Activated CD8-positive, alpha-beta T cell treated with anti-CD3 and anti-CD28 coated beads for 36 hours (primary cell): Measurements from ENCODE around the gene RS1. TPM values are rescaled to one million over a fixed set of nuclear protein-coding genes. Genes with fewer than 3 reads are reported as not detected.
A peak's percentile ranks its signal among the peaks of the same experiment; 100 is the strongest.

ENCODE experiments used
- ATAC-seq: fragments of 200-7000 bp; cut with Tn5 transposase; one replicate; pipeline ENCODE4 v1.10.0; 2021; ENCODE audit warnings: mild to moderate bottlenecking, moderate library complexity
- CTCF ChIA-PET: fragments of 350-600 bp; sonication (Branson Sonifier 250); formaldehyde crosslinking; loops from one replicate; lab custom pipeline; 2021; ENCODE audit warnings: antibody characterized with exemption; lab: Charles Lee
- POLR2A ChIA-PET: fragments of 350-600 bp; sonication (Branson Sonifier 250); formaldehyde crosslinking; loops from one replicate; lab custom pipeline; 2021; ENCODE audit warnings: antibody characterized with exemption; lab: Charles Lee
- DNase-seq: peaks from one replicate; pipeline ENCODE4 v3.0.0-alpha.2; 2020
- H3K27ac Mint-ChIP-seq: one replicate; pipeline ENCODE4 v1.8.0; 2021; ENCODE audit warnings: mild to moderate bottlenecking, mixed read lengths
- H3K27me3 Mint-ChIP-seq: one replicate; pipeline ENCODE4 v1.8.0; 2021; ENCODE audit warnings: mixed read lengths
- H3K36me3 Mint-ChIP-seq: one replicate; pipeline ENCODE4 v1.8.0; 2021; ENCODE audit warnings: low read depth, mixed read lengths
- H3K4me1 Mint-ChIP-seq: one replicate; pipeline ENCODE4 v1.8.0; 2021; ENCODE audit warnings: low read depth, mixed read lengths
- H3K4me3 Mint-ChIP-seq: one replicate; pipeline ENCODE4 v1.8.0; 2021; ENCODE audit warnings: mild to moderate bottlenecking, moderate library complexity, mixed read lengths
- H3K9me3 Mint-ChIP-seq: one replicate; pipeline ENCODE4 v1.8.0; 2021; ENCODE audit warnings: mixed read lengths
- CTCF ChIP-seq: fragments of 200-600 bp; IDR thresholded peaks from one replicate; pipeline ENCODE4 v1.8.0; 2022; ENCODE audit warnings: antibody characterized with exemption, mild to moderate bottlenecking
- intact Hi-C: fragments of 100-400 bp; cut with micrococcal nuclease; formaldehyde crosslinking; loops from one replicate; pipeline ENCODE4 v1.10.0; 2022
- total RNA-seq, 2 experiments: library from RNA; stranded (reverse); gene quantifications; one replicate each; pipeline ENCODE4 v1.2.3, GENCODE V29; 2021

Gene RS1
- total RNA-seq, 2 experiments from 2014 or later: not detected

DNA sequence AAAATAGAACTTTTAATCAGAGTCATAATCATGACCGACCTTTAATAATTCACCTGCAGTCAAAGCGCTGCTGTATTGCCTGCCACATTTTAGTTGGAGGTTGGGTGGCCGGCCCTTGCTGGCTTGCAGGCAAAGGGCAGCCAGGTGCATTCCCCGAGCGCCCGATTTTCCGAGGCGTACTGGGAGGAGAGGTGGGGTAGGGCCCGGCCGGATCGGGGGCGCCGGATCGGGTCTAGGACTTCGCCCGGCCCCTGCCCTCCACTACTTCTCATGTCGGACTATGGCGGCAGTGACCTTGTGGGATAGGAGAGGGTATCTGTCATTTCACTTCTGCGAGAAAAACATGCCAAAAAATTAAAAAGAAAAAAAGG lies 2.5 kb upstream of the RS1 start:
- ATAC-seq: peak; percentile 28
- no peak for TF ChIP-seq CTCF
- intact Hi-C loops: no loop called here
- Mint-ChIP-seq H3K4me1 (peaks cover 3% of the 10 kb centered on the region), H3K27ac (peak overlapping the region; percentile 79), H3K27me3 (no peaks in the 10 kb centered on the region), H3K36me3 (no peaks in the 10 kb centered on the region), H3K4me3 (peak overlapping the region; percentile 72), H3K9me3 (no peaks in the 10 kb centered on the region)
- ChIA-PET CTCF (no interaction called here), POLR2A (no interaction called here)
- DNase-seq: peak; percentile 14

DNA sequence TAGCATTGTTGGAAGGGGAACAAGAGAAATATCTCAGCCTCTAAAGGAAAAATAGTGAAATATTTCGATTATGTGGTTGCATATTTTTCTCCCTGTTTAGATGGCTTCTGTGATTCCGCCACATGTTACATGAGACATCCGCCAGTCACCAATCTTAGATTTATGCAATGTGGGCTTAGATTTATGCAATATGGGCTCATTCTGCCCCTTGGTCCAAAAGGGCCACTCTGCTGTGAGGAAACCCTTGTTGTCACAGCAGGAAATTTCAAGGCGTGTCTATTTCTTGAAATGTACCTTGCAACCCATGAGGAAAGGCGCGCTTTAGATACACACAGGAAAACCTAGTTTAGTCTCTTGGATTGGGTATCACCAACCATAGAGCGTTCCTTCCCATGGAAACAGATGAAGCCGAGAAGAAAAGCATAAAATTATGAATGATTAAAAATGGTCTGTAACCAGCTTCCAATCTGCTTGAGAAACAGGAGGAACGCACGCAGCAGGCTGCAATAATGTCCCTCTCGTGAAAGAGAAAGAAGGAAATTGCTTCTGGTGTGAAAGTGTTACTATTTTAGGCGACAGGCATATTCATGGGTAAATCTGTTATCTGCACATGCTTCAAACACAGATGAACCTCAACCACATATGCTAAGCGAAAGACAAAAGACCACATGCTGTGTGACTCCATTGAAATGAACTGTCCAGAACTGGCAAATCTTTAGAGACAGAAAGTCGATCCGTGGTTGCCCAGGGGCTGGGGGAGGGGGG lies 3.7 kb downstream of the RS1 start:
- no peaks in the 10 kb centered on the region for H3K9me3 Mint-ChIP-seq
- H3K36me3 Mint-ChIP-seq: no peaks in the 10 kb centered on the region
- no peak for DNase-seq
- intact Hi-C loops: no loop called here
- H3K27me3 Mint-ChIP-seq: no peaks in the 10 kb centered on the region
- H3K27ac Mint-ChIP-seq: no peak overlapping the region
- peaks cover 3% of the 10 kb centered on the region for H3K4me1 Mint-ChIP-seq
- ChIA-PET CTCF (no interaction called here), POLR2A (no interaction called here)
- no peak for TF ChIP-seq CTCF
- H3K4me3 Mint-ChIP-seq: peak overlapping the region; percentile 46
- ATAC-seq: no peak

DNA sequence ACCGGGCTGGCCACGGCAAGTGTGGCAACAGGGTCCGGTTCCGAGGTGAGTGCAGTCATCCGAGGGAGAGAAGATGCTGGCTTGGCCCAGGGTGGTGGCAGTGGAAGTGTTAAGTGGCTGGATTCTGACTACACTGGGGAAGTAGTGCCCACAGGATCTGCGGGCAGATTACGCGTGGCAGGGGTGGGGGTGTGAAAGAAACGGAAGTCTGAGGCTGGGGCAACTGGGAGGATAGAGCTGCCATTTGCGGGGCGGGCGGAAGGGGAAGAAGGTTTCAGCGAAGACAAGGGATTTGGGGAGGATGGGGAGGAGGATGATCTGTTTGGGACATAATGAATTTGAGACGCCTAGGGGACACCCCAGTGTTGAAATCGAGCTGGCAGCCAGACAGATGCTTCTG lies 5.3 kb downstream of the RS1 start:
- TF ChIP-seq CTCF: no peak
- Mint-ChIP-seq H3K36me3 (no peaks in the 10 kb centered on the region), H3K27ac (no peak overlapping the region), H3K4me3 (no peak overlapping the region), H3K4me1 (peaks cover 3% of the 10 kb centered on the region), H3K9me3 (no peaks in the 10 kb centered on the region), H3K27me3 (no peaks in the 10 kb centered on the region)
- CTCF ChIA-PET: no interaction called here
- intact Hi-C loops: no loop called here
- POLR2A ChIA-PET: no interaction called here
- no peak for DNase-seq
- ATAC-seq: no peak

DNA sequence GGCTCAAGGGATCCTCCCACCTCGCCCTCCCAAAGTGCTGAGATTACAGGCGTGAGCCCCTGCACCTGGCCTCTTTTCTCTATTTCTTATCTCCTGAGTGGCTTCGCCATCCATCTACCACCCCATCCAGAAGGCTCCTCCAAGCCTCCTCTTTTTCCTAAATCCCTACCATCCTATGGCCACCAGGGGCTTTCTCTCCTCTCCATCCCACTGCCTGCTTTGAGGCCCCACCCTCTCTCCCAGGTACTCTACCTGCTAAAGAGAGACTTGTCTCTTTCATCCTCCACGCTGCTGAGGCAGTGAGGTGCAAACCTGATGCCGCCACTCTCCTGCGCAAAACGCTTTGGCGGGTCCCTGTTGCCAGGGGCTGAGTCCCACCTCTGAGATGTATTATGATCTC lies 7.0 kb downstream of the RS1 start:
- intact Hi-C loops: no loop called here
- H3K36me3 Mint-ChIP-seq: no peaks in the 10 kb centered on the region
- H3K4me1 Mint-ChIP-seq: peaks cover 3% of the 10 kb centered on the region
- ATAC-seq: no peak
- no peak for TF ChIP-seq CTCF
- H3K9me3 Mint-ChIP-seq: no peaks in the 10 kb centered on the region
- CTCF ChIA-PET: no interaction called here
- no peak overlapping the region for H3K27ac Mint-ChIP-seq
- H3K27me3 Mint-ChIP-seq: no peaks in the 10 kb centered on the region
- DNase-seq: no peak
- H3K4me3 Mint-ChIP-seq: no peak overlapping the region
- POLR2A ChIA-PET: no interaction called here

- no peak for DNase-seq
- no peak for TF ChIP-seq CTCF
- H3K27ac Mint-ChIP-seq: no peak overlapping the region
- no peaks in the 10 kb centered on the region for H3K4me1 Mint-ChIP-seq
- POLR2A ChIA-PET: no interaction called here
- intact Hi-C loops: no loop called here
- no peaks in the 10 kb centered on the region for H3K9me3 Mint-ChIP-seq
- no peaks in the 10 kb centered on the region for H3K27me3 Mint-ChIP-seq
- no peaks in the 10 kb centered on the region for H3K36me3 Mint-ChIP-seq
- ATAC-seq: no peak
- CTCF ChIA-PET: no interaction called here
- no peak overlapping the region for H3K4me3 Mint-ChIP-seq
Measured at GRCh38 chrX:18661273-18661672, 10.6 kb downstream of the RS1 start.
